HG03095 (cell line): ENCODE results near the gene ADARB2.
"Not testable (repeated sequence)": the region's sequence is repeated elsewhere in the genome, so short reads cannot be mapped to it uniquely, and the experiment has no call there.

Experiments used
- ATAC-seq: cut with Tn5 transposase; IDR thresholded peaks from one replicate; pipeline ENCODE4 v1.9.1; 2021; ENCODE audit warnings: moderate library complexity; ENCODE audit not compliant: unreplicated experiment

The ADARB2 gene

GRCh38 chr10:1247598-1248261 is 489.6 kb downstream of the ADARB2 start:
- no peak for ATAC-seq

- no peak for ATAC-seq
These were observed 492.8 kb downstream of the ADARB2 start for GRCh38 chr10:1244493-1244892.

DNA sequence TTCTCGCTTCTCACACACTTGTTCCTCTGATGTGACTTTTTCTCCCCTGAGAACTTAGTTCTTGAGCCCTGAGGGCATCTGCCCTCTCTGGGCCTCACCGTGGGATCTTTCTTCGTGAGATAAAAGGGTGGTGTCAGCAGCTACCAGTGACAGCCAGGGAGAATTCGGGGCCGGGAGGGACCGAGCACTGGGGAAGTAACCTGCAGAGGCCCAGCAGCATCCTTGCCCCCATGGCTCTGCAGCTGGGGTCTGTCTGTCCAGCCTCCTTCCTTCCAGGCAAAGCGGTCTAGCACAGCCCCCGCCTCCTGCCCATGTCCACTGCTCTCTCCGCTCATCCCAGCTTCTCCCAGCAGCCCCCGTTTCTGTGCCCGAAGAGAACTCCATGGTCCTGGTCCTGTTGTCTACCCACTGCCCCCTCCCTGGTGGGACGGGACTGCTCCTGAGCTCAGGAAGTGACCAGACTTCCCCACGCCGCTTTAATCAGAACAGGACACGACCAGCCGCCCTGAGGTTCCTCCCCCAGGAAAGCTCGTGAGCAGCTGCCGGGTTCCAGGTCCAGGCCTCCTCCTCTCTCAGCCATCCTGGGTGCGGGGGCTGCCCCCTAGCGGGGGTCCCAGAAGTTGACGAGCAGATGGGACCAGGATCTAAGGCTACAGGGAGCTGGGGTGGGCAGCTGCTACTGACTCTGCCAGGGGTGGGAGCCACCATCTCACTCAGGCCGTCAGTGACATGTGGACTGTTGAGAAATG is 493.7 kb downstream of the ADARB2 start:
- no peak for ATAC-seq

GRCh38 chr10:1242975-1243374 is 494.4 kb downstream of the ADARB2 start:
- no peak for ATAC-seq

DNA sequence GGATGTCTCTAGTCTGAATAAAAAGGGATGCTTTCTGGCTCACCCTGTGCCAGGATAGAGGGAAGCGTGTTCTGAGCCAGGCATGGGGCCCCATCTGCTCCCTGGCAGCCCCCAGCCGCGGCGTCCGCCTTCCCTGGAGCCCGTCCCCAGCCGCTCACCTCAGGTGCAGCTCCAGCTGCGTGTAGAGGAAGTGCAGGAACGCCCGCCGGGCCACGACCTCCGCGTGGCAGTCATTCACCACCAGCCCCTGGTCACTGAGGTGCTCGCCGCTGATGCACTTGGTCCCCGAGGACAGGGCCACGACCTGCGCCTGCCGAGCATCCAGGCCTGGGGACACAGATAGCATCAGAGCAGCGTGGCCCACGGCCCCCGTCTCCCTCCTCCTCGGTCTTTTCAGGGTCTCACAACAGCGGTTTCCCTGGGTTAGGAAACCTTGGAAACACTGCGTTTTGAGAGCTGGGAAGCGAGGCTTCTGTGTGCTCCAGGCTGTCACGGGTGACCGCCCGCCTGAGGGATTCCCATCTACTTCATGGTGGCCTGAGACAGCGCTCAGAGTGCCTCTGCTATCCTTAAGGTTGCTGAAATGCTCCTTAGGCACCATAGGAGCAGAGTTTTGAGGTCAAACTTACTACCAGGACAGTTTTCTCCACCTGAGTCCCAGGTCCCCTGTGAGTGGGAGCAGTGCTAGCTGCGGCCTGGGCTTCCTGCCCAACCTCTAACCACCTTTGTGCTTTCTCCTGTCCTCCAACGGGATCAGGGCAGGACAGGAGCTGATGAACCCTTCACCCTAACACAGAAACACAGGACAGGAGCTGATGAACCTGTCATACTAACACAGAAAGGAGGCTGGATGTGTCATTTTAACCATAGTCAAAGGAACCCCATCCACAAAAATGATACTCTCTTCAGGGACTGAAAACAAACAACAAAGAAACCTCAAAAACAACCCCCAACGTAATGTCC is 495.1 kb downstream of the ADARB2 start:
- no peak for ATAC-seq

GRCh38 chr10:1241322-1241890 is 495.9 kb downstream of the ADARB2 start:
- no peak for ATAC-seq

- ATAC-seq = no peak
These were observed 497.0 kb downstream of the ADARB2 start for GRCh38 chr10:1240341-1240775.

DNA sequence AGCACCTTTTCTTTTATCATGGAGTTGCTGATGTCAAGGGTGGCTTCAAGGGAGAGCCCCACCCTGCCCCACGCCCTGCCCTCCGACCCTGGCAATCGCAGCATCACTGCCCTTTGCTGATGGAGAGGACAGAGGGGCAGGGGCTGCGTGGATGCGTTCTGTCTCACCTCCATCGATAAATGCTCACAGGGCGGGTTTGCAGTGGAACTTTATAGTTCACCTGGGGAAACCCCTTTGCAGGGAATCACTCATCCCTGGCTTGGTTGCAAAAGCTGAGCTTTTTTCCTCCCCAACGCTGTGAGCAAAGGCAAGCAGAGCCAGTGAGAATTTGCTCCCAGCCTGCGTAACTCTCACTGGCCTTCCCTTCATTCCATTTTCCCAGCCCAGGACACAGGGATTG is 504.3 kb downstream of the ADARB2 start:
- no peak for ATAC-seq

DNA sequence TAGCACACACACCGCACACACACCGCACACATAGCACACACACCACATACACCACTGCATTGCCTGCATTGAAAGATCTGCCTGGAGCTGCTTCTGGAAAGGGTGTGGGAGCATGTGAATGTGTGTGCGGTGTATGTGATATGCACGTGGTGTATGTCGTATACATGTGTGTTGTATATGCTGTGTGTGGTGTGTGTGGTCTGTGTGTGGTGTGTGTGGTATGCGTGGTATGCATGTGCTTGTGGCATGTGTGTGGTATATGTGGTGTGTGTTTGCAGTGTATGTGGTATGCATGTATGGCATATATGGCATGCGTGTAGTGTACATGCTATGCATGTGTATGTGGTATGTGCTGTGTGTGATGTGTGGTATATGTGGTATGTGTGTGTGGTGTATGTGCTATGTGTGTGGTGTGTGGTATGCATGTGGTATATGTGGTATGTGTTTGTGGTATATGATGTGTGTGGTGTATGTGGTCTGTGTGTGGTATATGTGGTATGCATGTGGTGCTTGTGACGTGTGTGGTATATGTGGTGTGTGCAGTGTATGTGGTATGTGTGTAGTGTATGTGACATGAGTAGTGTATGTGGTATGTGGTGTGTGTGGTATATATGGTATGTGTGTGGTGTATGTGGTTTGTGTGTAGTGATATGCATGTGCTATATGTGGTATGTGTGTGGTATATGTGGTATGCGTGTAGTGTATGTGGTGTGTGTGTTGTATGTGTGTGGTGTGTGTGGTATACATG is 505.0 kb downstream of the ADARB2 start:
- no peak for ATAC-seq

GRCh38 chr10:1230592-1231275 is 506.6 kb downstream of the ADARB2 start:
- ATAC-seq = no peak

GRCh38 chr10:1230138-1230537 is 507.2 kb downstream of the ADARB2 start:
- no peak for ATAC-seq

DNA sequence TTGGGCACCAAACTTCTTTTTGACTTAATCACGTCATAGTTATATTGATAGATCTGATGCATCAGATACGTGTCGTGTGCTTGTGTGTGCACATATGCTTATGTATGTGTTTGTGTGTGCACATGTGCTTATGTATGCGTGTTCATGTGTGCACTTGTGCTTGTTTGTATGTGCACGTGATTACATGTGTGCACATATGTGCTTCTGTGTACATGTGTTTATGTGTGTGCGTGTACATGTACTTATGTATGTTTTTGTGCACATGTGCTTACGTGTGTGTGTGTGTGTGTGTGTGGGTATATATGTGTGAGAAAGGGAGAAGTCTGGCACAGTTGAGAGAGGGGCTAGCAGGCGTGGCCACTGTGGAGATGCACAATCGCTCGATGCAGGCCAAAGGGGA is 507.8 kb downstream of the ADARB2 start:
- ATAC-seq = no peak

DNA sequence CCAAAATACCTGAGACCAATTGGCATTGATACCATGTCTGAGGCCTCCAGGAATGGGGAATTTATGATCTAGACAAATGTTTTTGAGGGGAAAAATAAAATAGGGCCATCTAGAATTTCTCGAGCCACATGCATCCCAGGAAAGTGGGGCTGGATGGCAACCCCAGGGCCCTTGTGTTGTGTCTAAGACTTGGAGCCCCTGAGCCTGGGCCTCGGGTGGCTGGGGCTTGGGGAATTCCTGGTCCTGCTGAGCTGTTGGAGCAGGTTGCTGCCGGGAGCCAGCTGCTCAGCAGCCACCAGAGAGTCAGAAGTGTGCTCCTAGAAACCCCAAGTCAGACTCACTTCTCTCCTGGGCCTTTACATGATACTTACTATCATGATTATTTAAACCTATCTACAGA is 508.2 kb downstream of the ADARB2 start:
- no peak for ATAC-seq

DNA sequence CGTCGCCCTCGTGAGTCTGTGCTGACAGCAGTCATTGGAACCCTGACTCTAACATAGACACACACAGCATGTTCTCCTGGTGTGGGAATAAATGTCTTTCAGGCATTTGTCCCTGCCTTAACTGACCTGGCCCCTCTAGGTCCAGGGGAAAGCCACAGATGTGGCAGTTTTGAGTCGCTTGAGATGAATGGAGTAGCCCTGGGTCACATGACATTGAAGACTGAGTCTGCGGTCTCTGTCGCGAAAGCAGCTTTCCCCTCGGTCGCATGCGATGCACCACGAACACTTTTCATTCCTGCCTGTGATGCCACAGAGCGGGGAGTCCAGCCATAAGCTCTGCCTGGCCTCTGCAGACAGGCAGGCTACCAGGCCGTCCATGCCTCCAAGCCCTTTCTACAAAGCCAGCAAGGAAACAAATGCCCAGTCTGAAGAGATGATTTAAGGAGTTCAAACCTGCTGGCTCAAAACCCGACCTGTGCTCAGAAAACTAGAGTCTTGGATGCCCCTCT is 508.8 kb downstream of the ADARB2 start:
- no peak for ATAC-seq

GRCh38 chr10:1227510-1228402 is 509.6 kb downstream of the ADARB2 start:
- no peak for ATAC-seq

- ATAC-seq = not testable (repeated sequence)
These were observed 510.4 kb downstream of the ADARB2 start for GRCh38 chr10:1226907-1227306.

DNA sequence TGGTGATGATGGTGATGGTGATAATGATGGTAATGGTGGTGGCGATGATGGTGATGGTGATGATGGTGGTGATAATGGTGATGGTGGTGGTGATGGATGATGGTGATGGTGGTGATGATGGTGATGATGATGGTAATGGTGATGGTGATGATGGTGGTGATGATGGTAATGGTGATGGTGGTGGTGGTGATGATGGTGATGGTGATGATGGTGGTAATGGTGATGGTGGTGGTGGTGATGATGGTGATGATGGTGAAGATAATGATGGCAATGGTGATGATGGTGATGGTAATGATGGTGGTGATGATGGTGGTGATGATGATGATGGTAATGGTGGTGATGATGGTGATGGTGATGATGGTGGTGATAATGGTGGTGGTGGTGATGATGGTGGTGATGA is 517.5 kb downstream of the ADARB2 start:
- ATAC-seq = not testable (repeated sequence)

DNA sequence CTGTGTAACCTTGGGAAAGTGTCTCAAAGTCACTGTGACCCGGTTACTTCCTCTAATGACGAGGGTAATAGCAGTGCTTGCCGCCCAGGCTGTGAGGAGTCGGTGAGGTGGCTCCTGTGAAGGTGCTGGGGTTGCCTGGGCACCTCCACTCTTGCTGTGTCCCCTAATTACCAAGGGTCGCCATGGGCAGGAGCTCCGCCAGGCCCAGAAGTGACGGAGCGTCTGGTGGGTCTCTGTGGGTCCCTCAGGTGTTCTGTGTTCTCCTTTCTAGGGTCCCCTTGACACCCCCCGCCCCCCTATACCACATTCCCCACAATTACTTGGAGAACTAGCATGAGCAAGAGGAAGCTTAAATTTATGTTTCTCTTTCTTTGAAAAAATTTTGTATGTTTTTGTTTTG is 519.7 kb downstream of the ADARB2 start:
- ATAC-seq = no peak

DNA sequence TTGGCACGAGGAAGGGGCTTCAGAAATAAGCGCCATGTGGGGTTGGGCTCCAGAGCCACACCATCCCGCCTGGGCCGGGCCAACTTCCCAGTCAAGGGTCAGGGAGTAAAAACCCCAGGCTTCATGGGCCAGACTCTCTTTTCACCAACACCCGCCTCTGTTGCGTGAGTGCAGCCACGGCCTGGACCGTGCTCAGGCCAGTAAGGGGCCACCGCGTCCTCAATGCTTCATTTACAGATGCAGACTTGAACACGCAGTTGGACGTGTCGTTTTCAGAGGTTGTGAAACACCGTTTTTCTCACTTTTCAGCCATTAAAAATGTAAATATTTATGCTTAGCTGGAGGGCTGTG is 520.1 kb downstream of the ADARB2 start:
- no peak for ATAC-seq
